DOHH2 (cell line): ENCODE data around the gene DISC1.

Experiments
- EZH2phosphoT487 ChIP-seq: fragments of 200-600 bp; sonication (generic); IDR thresholded peaks from 2 replicates; pipeline ENCODE4 v1.6.1; 2017; ENCODE audit warnings: borderline replicate concordance, mild to moderate bottlenecking, antibody characterized with exemption, low read length, moderate library complexity, mixed read lengths
- TF ChIP-seq, protein P1 (sequence below): fragments of 200-600 bp; sonication (generic); IDR thresholded peaks from one replicate; pipeline ENCODE4 v1.5.1; 2014; ENCODE audit warnings: antibody characterized with exemption, mild to moderate bottlenecking, low read depth, low read length; ENCODE audit not compliant: poor library complexity, severe bottlenecking

DNA sequence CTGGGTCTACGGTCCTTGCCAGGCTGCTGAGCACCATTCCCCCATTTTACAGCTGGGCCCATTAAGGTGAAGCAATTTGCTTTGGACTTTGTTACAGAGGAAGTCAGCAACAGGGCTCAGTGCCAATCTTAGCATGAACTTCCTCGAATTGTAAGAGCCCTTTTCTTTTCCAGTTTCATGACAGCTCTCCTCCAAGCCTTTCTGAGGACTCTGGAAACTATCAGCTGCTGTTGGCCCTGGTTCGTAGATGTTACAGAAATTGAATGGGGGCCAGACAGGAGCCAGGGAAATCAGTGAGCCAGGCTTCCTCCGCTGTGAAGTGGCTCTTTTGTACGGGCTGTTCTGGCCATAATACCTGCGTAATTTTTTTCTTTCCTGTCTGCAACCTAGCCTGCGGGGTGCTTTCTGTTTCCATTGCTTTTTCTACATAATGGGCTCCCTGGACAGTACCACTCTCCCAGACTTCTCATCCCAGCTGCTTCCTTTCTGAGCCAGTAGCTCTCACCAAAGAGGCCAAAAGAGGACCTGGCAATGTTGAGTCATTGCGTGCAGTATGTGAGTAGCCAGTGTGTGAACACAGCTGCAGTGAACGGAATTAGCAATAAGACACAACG lies 386.3 kb downstream of the DISC1 start:
- TF ChIP-seq EZH2phosphoT487 = no peak
- TF ChIP-seq, protein P1, sequence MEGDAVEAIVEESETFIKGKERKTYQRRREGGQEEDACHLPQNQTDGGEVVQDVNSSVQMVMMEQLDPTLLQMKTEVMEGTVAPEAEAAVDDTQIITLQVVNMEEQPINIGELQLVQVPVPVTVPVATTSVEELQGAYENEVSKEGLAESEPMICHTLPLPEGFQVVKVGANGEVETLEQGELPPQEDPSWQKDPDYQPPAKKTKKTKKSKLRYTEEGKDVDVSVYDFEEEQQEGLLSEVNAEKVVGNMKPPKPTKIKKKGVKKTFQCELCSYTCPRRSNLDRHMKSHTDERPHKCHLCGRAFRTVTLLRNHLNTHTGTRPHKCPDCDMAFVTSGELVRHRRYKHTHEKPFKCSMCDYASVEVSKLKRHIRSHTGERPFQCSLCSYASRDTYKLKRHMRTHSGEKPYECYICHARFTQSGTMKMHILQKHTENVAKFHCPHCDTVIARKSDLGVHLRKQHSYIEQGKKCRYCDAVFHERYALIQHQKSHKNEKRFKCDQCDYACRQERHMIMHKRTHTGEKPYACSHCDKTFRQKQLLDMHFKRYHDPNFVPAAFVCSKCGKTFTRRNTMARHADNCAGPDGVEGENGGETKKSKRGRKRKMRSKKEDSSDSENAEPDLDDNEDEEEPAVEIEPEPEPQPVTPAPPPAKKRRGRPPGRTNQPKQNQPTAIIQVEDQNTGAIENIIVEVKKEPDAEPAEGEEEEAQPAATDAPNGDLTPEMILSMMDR = no peak
